HG02571 (cell line): Measurements from ENCODE around the gene MDH2.
A peak's percentile ranks its signal among the peaks of the same experiment; 100 is the strongest.
"Not testable (repeated sequence)": the region's sequence is repeated elsewhere in the genome, so short reads cannot be mapped to it uniquely, and the experiment has no call there.

Source experiments
- ATAC-seq: cut with Tn5 transposase; IDR thresholded peaks from one replicate; pipeline ENCODE4 v1.9.1; 2021; ENCODE audit warnings: mild to moderate bottlenecking, moderate library complexity; ENCODE audit not compliant: unreplicated experiment

The MDH2 gene

GRCh38 chr7:76044375-76044865, 3.5 kb upstream of the MDH2 start:
- ATAC-seq, result no peak

GRCh38 chr7:76047305-76047810, 548 bp upstream of the MDH2 start:
- ATAC-seq, result peak; percentile 5

- ATAC-seq, result no peak
Observed at GRCh38 chr7:76048668-76048988, 722 bp downstream of the MDH2 start.

- no peak for ATAC-seq
Observed at GRCh38 chr7:76049295-76049694, 1.4 kb downstream of the MDH2 start.

GRCh38 chr7:76050545-76050944, 2.6 kb downstream of the MDH2 start:
- no peak for ATAC-seq

- no peak for ATAC-seq
Observed at GRCh38 chr7:76051840-76052239, 3.9 kb downstream of the MDH2 start.

- ATAC-seq, result not testable (repeated sequence)
Observed at GRCh38 chr7:76052681-76053080, 4.8 kb downstream of the MDH2 start.

- no peak for ATAC-seq
Observed at GRCh38 chr7:76053461-76053860, 5.6 kb downstream of the MDH2 start.

GRCh38 chr7:76054123-76055120, 6.5 kb downstream of the MDH2 start:
- ATAC-seq, result no peak

GRCh38 chr7:76056241-76056640, 8.3 kb downstream of the MDH2 start:
- no peak for ATAC-seq

- no peak for ATAC-seq
Observed at GRCh38 chr7:76057103-76057812, 9.4 kb downstream of the MDH2 start.

- no peak for ATAC-seq
Observed at GRCh38 chr7:76057813-76058145, 9.9 kb downstream of the MDH2 start.

- ATAC-seq, result not testable (repeated sequence)
Observed at GRCh38 chr7:76058745-76059144, 10.8 kb downstream of the MDH2 start.

- ATAC-seq, result no peak
Observed at GRCh38 chr7:76060842-76061241, 12.9 kb downstream of the MDH2 start.

GRCh38 chr7:76062254-76062653, 14.3 kb downstream of the MDH2 start:
- no peak for ATAC-seq

- no peak for ATAC-seq
Observed at GRCh38 chr7:76063114-76063513, 15.2 kb downstream of the MDH2 start.

GRCh38 chr7:76063525-76063924, 15.6 kb downstream of the MDH2 start:
- no peak for ATAC-seq

- ATAC-seq, result no peak
Observed at GRCh38 chr7:76064208-76064970, 16.5 kb downstream of the MDH2 start.

GRCh38 chr7:76065016-76065612, 17.2 kb downstream of the MDH2 start:
- no peak for ATAC-seq

GRCh38 chr7:76066716-76067503, 19.0 kb downstream of the MDH2 start:
- ATAC-seq, result no peak
